HT-29 (cell line): ENCODE data around the gene CAMTA1. TPM values are rescaled to one million over a fixed set of nuclear protein-coding genes. Genes with fewer than 3 reads are reported as not detected.

Experiments
- DNase-seq: peaks from one replicate; pipeline ENCODE4 v3.0.0-alpha.2; 2015; ENCODE audit warnings: low spot score
- total RNA-seq: library from RNA; depleted of rRNA; stranded (reverse); fragments of >200 nt; shearing (Covaris generic); gene quantifications from 2 replicates; pipeline ENCODE4 v1.2.3, GENCODE V29; 2014

The CAMTA1 gene
- total RNA-seq, 1 experiment from 2014 or later = 62.2 TPM

DNA sequence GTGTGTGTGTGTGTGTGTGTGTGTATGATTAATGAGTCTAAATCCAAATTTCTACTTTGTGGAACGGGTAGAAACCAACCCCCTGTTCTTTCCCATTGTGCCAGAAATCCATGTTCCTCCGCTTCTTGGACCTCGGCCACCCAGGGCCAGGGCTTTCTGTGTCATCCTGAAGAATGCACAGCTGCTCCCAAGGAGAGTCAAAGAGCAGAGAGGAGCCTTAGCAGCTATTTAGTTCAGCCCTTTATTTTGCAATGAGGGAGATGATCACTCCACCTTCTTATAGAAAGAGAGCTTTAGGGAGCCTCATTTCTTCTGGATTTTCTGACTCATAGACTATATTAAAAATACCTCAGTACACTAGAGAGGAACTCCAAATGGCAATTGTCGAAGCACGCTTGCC is 496.6 kb downstream of the CAMTA1 start:
- no peak for DNase-seq

DNA sequence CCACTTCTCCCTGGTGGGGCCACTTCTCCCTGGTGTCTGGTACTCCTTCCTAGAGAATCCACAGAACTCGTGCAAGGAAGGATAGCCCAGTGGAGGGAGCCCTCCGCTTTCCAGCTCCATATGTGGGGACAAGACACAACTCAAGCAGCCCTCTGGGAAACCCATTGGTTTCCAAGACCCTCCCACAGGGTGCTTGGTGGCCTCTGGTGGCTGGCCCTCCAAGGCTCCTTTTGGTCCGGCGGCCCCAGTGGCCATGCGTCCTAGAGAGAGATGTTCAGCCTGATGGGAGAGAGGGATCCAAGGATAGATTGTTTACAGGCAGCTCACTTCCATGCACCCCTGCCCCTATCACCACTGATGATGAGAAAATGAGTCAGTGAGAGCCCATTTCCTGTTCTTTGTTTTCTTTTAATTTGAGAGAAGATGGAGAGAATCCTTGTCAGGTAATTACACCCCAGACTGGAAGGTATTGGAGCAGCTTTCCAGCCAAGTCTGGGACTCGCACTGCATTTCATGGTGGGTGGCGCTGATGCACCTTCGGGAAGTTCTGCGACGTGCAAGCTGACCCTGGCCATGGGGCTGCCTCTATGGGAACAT is 499.7 kb downstream of the CAMTA1 start:
- DNase-seq = no peak

DNA sequence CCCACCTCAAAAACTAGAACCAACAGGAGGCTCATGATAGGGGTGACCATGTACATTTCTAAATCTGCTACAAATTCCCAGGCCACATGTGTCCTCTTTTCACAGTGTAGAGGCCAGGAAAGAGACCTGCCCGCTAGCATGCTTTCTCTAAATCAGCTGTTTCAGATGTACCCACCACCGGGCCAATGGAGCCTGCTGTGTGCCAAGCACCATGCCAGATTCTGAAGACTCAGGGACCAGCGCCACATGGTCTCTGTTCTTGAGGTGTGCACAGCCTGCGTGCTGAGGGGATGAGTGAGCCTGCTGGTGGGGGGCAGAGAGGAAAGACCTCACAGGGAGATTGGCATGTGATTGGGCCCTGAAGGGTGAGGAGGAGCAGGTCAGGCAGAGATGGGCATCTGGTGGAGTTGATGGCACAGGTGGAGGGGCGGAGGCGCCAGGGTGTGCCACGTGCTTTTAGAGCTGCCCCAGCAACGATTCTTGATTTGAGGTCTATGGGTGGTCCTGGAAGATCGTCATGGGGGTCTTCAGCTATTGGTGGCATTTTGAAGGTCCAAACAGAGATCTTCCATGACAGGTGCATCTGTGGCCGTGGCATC is 500.7 kb downstream of the CAMTA1 start:
- no peak for DNase-seq

DNA sequence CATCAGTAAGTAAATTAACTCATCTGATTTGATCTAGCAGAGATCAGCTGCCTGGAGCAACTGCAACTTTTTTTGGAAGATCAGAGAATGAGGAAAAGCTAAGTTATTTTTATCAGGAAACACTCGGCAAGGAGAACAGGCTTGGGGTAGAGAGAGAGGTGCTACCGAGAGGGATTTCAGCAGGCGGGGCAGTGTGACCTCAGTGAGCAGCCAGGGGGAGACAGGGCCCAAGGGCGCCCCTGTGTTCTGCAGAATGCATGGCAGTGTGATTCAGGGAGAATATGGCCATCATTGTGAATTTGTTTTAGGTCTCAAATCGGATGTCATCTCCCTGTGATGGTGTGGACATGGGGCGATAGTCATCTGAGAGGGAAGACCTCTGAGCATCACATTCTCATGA is 501.8 kb downstream of the CAMTA1 start:
- no peak for DNase-seq

DNA sequence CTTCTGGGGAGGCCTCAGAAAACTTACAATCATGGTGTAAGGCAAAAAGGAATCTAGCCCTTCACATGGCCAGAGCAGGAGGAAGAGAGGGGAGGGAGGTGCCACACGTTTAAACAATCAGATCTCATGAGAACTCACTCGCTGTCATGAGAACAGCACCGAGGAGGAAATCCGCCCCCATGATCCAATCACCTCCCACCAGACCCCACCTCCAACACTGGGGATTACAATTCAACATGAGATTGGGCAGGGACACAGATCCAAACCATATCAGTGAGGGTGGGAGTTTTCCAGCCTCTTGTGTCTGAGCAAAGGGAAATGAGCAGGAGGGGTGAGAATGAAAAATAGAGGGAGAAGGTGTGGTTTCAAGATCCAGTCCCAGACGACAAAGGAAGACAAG is 503.7 kb downstream of the CAMTA1 start:
- no peak for DNase-seq

DNA sequence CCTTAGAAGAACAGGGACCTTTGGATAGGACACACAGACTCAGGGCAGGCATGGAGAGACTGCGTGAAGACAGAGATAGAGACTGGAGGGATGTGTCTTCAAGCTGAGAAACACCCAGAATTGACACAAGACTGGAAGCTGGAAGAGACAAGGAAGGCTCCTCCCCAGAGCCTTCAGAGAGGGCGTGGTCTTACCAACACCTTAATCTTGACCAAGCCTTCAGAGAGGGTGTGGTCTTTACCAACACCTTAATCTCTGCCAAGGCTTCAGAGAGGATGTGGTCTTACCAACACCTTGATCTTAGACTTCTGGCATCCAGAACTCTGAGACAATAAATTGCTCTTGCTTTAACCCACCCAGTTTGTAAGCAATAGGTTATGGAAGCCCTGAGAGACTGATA is 504.4 kb downstream of the CAMTA1 start:
- DNase-seq = no peak

DNA sequence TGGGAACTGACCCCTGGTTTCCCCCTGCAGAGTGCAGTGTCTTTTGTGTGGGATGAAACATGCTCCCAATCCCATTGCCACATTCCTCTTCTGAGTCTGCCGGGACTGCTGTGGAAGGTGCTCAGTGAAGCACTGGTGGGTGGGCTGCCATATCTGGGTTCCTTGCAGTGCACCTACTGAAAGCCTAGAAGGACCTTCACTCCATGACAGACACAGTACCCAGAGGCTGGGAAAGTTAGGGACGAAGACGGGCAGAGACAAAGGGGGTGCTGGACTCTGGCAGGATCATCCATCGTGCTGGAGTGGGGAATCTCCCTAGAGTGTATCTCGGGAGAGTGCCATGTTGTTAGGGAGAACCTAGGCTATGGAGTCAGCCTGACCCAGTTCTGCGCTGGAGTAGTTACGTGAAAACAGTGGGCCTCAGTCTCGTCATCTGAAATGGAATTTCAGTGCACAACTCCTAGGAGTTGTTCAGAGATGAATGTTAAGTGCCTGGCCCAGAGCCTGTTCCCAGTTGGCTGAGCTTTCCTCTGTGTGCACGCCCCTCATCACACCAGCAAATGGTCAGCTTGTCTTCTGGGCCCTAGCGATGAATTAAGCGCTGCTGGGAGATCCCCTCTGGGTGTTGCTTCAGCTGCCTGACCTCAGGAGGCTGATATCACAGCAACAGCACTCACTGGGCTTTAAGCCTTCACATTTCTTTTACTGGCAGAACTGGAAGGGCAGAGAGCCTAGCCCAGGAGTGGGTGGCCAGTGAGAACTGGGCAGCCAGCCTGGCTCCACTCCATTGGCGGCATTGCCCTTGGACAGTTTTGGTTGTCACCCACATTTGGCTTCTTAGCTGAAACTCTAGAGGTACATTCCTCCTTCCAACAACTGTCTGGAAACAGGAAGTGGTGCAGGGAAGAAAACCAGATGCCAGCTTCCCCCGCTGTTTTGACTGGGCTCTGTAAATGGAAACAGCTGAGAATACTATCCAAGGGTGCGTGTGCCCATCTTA is 506.0 kb downstream of the CAMTA1 start:
- no peak for DNase-seq

DNA sequence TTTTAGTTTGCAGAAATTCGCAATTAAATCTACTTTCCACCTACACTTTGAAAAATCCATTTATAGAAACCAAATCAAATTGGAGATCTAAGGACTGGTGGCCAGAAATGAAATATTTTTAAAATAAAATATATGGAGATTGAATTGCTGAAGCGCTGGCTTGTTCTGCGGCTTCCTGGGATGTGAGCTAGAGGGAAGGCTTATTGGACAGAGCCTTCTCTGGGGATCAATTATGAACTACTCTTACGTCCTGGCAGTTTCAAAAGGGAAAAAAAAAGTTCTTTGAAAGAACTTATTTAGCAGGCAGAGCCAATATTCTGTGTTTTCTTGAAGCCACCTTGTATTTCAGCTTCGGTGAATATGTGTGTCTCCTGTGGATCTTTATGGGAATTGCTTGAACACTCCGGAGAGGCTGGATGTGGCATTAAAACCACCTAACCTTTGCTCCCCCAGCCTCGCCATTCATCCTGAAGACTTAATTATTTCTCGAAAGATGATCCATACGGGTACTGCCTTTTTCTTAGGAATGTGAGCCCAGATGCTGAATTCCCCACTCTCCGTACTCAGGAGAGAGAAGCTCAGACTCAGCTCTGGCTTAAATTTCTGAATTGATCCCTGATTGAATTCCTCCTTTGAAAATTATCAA is 506.9 kb downstream of the CAMTA1 start:
- no peak for DNase-seq

DNA sequence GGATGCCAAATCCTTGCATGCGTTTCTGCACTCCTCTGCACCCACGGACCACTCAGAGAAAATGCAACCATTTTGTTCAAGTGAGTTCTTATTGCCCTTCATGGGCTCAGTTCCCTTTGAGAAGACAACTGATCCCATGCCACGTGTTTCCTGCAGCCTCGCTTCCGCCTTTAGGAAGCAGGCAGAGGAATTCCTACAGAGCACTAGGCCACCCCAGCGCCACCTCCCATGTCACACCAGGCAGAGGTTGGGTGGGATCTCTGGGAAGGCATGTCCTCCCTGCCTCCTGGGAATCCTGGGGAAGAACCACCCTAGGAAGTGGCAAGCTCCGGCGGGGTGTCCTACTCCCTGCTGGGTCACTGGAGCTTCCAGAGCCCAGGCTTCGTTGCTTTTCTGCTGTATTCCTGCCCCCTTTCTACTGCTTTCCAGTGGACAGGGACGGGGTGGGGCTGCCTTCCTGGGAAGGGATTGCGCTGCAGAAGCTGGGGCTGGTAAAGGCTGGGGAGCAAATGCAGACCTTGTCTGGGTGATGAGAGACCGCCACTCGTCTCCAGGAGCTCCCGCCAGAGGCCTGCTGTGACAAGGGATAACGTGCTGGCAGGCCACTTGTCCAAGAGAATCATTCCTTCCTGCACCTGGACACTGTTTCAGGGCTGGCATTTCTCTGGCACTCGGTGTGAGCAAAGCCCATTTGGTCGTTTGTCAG is 507.6 kb downstream of the CAMTA1 start:
- DNase-seq = no peak

DNA sequence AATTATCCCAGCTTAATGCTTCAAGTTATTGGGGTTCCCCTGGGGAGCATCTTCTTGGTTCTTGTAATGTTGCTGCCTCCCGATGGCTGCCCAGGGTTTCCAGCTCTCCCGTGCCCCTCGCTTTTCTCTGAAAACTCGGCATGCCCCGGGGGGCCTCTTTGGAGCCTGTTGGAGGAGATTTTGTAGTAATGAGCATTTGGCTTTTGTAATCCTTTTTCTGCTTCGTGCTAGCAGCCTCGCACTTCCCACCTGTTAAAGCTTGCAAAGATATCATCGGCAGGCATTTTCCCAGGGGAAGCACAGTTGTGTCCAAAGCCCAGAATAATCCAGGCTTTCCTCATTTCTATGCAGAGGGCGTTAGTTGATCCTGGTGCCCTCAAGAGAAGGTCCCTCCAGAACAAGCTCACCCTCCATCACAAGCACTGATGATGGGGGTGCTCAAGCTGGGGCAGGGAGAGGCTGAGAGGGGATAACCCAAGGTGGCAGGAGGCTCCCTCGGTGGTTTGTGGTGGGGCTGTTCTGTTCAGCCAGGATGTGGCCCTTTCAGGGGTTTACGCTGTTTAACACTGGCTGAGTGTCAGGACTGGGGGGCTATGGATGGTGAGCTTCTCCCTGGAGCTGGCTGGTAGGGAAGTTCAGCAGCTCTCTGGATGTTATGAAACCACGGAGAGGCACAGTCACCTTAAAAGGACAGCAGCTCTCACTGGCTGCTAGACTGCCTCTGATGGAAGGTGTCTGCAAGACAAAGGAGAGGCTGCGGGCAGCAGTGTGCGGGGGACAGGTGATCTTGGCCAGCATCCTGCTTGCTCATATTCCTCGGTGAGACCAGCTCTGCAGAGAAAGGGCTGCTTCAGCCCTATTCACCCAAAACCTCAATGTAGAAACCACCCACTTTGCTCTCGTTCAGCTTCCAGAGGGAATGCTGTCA is 508.7 kb downstream of the CAMTA1 start:
- DNase-seq = no peak

DNA sequence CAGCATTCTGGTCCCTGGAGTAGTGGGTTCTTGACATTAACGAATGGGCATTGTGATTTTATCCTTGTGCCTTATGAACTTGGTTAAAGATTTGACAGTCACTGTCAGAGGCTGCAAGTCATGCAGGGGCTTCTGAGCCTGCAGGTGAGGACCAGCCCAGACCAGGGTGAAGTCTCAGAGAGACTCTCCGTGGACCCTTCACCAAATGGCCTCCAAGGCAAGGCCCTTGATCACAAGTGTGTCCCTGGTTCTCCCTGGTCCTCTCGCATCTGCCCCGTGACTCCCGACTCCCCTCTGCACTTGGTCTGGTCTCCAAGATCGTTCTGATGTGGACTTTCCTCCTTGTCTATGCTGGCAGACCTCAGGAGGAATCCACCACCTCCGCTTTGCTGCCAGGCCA is 509.4 kb downstream of the CAMTA1 start:
- DNase-seq = no peak

DNA sequence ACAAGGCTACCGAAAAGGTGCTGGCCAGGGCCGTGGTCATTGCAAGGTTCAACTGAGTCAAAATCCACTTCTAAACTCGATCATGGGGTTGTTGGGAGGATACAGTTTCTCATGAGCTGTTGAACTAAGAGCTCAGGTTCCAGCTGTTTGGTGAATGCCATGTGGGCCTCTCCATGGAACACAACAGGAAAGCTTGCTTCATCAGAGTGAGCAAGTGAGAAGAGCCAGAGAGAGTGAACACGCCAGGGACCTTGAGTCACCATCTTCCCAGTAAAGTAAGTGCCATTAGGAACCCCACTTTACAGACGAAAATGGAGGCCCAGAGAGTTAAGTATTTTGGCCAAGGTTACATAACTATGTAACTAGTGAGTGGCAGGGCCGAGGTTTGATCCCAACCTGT is 510.7 kb downstream of the CAMTA1 start:
- DNase-seq = no peak

DNA sequence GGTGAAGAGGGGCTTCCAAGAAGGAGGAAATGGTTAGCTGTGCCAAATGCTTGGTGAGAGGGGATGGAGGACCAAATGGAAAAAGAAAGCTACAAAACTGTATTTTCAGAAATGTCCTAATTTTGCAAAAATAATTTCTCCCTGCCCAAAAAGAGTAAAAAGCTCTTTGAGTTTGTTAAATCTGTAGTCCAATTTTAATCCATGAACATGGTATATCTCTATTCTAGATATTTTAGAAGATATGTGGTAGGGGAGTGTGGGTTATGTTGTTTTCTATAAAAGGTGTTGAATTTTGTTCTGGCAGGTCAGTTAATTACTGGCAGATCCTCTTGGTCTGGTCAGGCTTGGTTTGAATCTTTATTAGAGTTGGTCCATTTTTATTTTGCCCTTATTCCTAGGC is 511.7 kb downstream of the CAMTA1 start:
- DNase-seq = no peak

DNA sequence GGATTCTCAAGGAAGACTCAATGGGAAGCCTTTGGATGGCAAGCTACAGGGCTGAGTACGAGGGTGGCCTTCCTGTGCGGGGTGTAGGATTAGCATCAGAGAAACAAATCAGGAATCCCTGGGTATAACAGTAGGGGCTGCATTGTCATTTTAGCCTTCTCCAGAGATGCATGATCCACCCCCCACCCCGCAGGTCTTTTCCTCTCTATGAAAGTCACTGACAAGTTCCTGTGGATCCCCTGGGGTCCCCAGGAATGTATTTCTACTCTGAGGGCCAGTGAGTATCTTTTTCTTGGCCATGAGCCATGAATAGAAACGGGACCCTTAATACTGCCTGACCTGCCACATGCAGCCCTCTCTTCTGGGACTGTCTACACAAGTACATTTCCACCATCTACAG is 512.9 kb downstream of the CAMTA1 start:
- no peak for DNase-seq

DNA sequence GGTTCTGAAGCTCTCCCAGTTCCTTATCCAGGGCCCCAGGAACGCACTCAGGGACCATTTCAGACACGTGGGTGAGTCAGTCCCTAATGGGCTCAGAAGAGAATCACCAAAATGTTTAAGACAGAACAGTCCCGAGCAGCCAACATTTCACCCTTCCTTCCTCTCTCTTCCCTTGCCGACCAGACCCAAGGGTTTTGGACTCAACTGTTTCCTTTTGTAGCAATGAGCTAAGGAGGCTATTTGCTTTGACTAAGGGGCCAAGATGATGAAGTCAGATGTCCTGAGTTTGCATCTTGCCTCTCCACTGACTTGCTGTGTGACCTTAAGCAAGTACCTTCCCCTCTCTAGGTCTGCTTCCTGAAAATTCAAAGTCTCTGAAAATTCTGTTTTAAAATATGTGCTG is 513.5 kb downstream of the CAMTA1 start:
- DNase-seq = no peak

DNA sequence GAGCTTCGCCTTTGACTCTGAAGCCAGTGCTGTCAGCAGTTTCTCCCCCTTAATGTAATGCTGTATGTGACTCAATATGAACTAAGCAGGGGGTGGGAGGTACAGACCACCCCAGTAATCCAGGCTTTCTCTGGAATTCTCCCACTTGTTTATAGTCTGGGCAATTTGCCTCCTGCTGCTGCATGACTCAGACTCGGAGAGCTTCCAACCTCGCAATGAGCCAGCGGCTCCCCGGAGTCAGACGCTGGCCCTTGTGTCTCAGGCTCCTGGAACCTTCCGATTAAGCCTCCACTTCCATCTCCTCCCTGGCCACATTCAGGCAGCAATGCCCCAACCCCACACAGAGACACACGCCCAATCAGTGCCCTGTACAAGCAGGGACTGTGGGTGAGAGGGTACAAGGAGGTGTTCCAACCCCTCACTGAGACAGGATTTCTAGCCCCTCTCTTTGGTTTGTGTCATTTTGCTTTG is 514.1 kb downstream of the CAMTA1 start:
- DNase-seq = no peak

DNA sequence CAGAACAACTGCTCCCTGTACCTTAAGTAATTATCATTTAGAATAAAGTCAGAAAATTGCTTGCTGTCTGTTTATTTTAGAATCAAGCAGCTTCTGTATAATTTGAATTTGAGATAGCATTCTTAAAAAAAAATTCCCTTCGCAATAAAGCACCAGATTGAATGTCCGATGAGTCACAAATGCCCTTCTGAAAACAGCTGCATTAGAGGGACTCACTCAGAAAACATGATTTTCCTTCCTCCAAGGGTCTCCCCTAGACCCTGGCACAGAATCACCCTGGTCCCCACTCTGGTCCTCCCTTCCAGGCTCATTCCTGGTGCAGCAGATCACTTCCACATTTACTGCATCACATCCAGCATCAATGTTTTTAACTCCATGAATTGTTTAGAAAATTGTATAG is 514.7 kb downstream of the CAMTA1 start:
- no peak for DNase-seq

DNA sequence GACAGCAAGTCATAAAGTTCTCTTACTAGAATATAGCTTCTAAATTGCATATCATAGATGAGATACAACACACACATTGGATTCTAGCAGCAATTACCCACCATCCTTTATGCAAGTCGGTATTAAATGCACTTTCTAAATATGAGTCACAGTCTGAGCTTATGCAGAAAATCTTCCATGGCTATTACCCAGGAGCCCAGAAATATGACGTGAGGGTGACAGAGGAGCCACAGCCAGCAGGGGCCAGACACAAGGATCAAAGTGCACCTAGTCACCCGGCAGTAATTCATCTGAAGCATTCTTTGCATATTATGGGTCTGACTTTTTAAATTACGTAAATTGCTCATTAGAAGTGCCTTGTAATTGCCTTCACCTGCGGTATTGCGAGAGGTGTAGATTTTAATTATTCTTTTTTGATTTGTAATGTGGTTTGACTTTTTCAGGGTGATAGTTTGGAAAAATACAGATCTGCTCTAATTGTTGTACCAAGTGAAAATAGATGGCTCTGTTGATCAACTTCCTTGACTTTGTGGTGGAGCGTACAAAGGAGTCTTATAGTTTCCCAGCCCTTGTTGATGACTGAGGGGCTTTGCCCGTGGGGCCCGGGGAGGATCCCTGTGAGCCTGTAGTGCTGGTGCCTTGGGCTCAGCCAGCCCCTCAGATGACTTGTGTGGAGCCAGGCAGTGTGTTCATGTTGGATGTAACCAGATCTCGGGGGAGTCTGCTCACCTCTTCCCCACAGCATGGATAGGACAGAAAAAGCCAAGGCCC is 515.8 kb downstream of the CAMTA1 start:
- peak; percentile 41 for DNase-seq

DNA sequence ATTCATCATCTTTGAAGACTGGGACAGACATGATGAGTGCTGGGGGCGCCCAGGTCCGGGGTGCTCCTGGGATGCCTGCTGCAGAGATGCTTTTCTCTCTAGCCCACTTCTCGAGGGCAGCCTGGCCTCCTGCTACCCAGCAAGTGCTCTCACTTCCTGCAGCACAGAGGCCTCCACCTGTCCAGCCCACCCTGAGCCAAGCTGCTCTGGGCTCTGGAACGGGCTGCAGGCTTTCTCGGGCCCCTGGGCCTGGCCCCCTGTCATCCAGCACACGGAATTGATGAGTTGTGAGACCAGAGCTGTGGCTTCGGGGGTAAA is 516.4 kb downstream of the CAMTA1 start:
- DNase-seq = no peak

DNA sequence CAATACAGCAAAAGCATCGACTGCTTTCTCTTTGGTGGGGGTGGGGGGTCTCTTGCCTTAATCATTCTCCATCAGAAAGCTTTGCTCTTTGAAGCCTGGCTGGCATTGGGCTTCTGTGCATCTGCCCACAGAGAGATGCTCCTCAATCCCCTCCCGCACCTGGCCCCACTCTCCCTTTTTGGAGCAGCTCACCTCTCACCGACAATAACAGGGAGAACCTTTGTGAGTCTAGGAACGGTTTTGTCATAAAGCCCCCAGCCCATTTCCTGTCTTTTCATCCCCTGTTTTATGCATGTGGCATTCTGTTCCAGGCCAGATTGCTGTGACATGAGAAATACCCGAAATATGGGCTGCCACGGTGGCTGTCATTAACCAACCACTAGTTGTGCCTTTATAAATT is 516.9 kb downstream of the CAMTA1 start:
- no peak for DNase-seq
